GM12878 (cell line): ENCODE results near the gene FOS. TPM values are rescaled to one million over a fixed set of nuclear protein-coding genes. Genes with fewer than 3 reads are reported as not detected.
A peak's percentile ranks its signal among the peaks of the same experiment; 100 is the strongest.

Experiments used
- ASH2L ChIP-seq: fragments of 300-600, 200-600 bp; sonication (generic); IDR thresholded peaks from 2 replicates; pipeline ENCODE4 v1.6.1; 2017; ENCODE audit warnings: low read depth, mild to moderate bottlenecking, borderline replicate concordance
- ATF7 ChIP-seq: fragments of 450-650 bp; IDR thresholded peaks from 2 replicates; pipeline ENCODE4 v1.6.1; 2016; ENCODE audit warnings: low read depth, mild to moderate bottlenecking
- BACH1 ChIP-seq: fragments of 450-650 bp; IDR thresholded peaks from 2 replicates; pipeline ENCODE4 v1.6.1; 2017; ENCODE audit warnings: mild to moderate bottlenecking, borderline replicate concordance
- BMI1 ChIP-seq: fragments of 450-650 bp; IDR thresholded peaks from 2 replicates; pipeline ENCODE4 v1.6.1; 2016; ENCODE audit warnings: mild to moderate bottlenecking, moderate library complexity, borderline replicate concordance
- CBFB ChIP-seq: IDR thresholded peaks from 2 replicates; pipeline ENCODE4 v1.6.1; 2016; ENCODE audit warnings: antibody characterized with exemption, low read depth
- CHD1 ChIP-seq: IDR thresholded peaks from 2 replicates; pipeline ENCODE4 v1.6.1; 2012; ENCODE audit warnings: low read depth, low read length, improper control_type of control experiment
- DPF2 ChIP-seq: fragments of 450-650 bp; IDR thresholded peaks from 2 replicates; pipeline ENCODE4 v1.6.1; 2017; ENCODE audit warnings: mild to moderate bottlenecking
- ETV6 ChIP-seq, 2 experiments: fragments of 450-650 bp in 1 of 2; IDR thresholded peaks in 1 of 2; conservative IDR thresholded peaks in 1 of 2; 2 replicates each; pipeline ENCODE4 v1.6.1; 2014; ENCODE audit warnings: antibody characterized with exemption in 1 of 2, borderline replicate concordance in 1 of 2, low read depth in 1 of 2, mild to moderate bottlenecking in 1 of 2, moderate library complexity in 1 of 2
- EZH2 ChIP-seq: IDR thresholded peaks from 2 replicates; pipeline ENCODE4 v1.6.1; 2012; ENCODE audit warnings: low read depth, mild to moderate bottlenecking, control low read depth, inconsistent platforms, low read length, borderline replicate concordance; ENCODE audit not compliant: control insufficient read depth
- HDAC2 ChIP-seq: fragments of 200-600 bp; sonication (generic); IDR thresholded peaks from 2 replicates; pipeline ENCODE4 v1.6.1; 2017
- KDM1A ChIP-seq: fragments of 200-600 bp; sonication (generic); IDR thresholded peaks from 2 replicates; pipeline ENCODE4 v1.6.1; 2016; ENCODE audit warnings: borderline replicate concordance
- KLF5 ChIP-seq: fragments of 450-650 bp; IDR thresholded peaks from 2 replicates; pipeline ENCODE4 v1.6.1; 2014; ENCODE audit warnings: mild to moderate bottlenecking; ENCODE audit not compliant: partially characterized antibody
- NBN ChIP-seq: fragments of 450-650 bp; IDR thresholded peaks from 2 replicates; pipeline ENCODE4 v1.6.1; 2016
- NR2F1 ChIP-seq: fragments of 450-650 bp; conservative IDR thresholded peaks from 2 replicates; pipeline ENCODE4 v1.6.1; 2017; ENCODE audit warnings: mild to moderate bottlenecking
- POLR2A ChIP-seq: IDR thresholded peaks from 2 replicates; pipeline ENCODE4 v1.6.1; 2011; ENCODE audit warnings: low read depth, mild to moderate bottlenecking, low read length
- SIX5 ChIP-seq: IDR thresholded peaks from 2 replicates; pipeline ENCODE4 v1.6.1; 2011; ENCODE audit warnings: mild to moderate bottlenecking, low read depth, low read length, moderate library complexity; ENCODE audit not compliant: severe bottlenecking
- SMC3 ChIP-seq: IDR thresholded peaks from 2 replicates; pipeline ENCODE4 v1.6.1; 2011; ENCODE audit warnings: low read length, improper control_type of control experiment, borderline replicate concordance
- SRF ChIP-seq, 2 experiments: IDR thresholded peaks; 2 replicates each; pipeline ENCODE4 v1.6.1; 2011; ENCODE audit warnings: low read depth in 2 of 2, low read length in 2 of 2, mild to moderate bottlenecking in 1 of 2, moderate library complexity in 1 of 2
- TBL1XR1 ChIP-seq: IDR thresholded peaks from 2 replicates; pipeline ENCODE4 v1.6.1; 2012; ENCODE audit warnings: low read depth, low read length, improper control_type of control experiment
- TCF3 ChIP-seq: IDR thresholded peaks from 2 replicates; pipeline ENCODE4 v1.6.1; 2012; ENCODE audit warnings: low read depth, mild to moderate bottlenecking, low read length, borderline replicate concordance; ENCODE audit not compliant: insufficient read depth
- TCF7 ChIP-seq: IDR thresholded peaks from 2 replicates; pipeline ENCODE4 v1.6.1; 2014; ENCODE audit warnings: antibody characterized with exemption, borderline replicate concordance
- ZNF24 ChIP-seq: fragments of 450-650 bp; IDR thresholded peaks from 2 replicates; pipeline ENCODE4 v1.6.1; 2017; ENCODE audit warnings: antibody characterized with exemption, mild to moderate bottlenecking
- polyA plus RNA-seq, 11 experiments: library from polyadenylated mRNA; depleted of rRNA in 4 of 11; unstranded in 6 of 11; stranded (reverse) in 5 of 11; fragments of >200 nt; fragmentation: Nextera tagmentation in 4 of 11; fragmentation: Illumina TruSeq in 1 of 11; extraction: Ambion mirVana in 4 of 11; extraction: Trizol in 1 of 11; gene quantifications; 1 replicate in 1 of 11; 2 replicates in 10 of 11; pipeline versions ENCODE4 v1.2.1 to v1.2.3, GENCODE V29; 2011 to 2016; ENCODE audit warnings: inconsistent platforms in 2 of 11, missing spikeins in 2 of 11, low read depth in 1 of 11
- total RNA-seq, 4 experiments: library from RNA; depleted of rRNA in 3 of 4; stranded (reverse); fragments of >200 nt in 3 of 4; fragmentation: Illumina TruSeq in 1 of 4; extraction: Trizol in 1 of 4; gene quantifications; 2 replicates each; pipeline versions ENCODE4 v1.2.1 to v1.2.3, GENCODE V29; 2013 to 2021
- TF ChIP-seq, protein P1 (sequence below): IDR thresholded peaks from 2 replicates; pipeline ENCODE4 v1.6.1; 2012; ENCODE audit warnings: low read length, inconsistent platforms
- TF ChIP-seq, protein P2 (sequence below): fragments of 450-650 bp; IDR thresholded peaks from 2 replicates; pipeline ENCODE4 v1.6.1; 2017; ENCODE audit warnings: antibody characterized with exemption, mild to moderate bottlenecking, moderate library complexity
- TF ChIP-seq, protein P3 (sequence below): fragments of 450-650 bp; IDR thresholded peaks from 2 replicates; pipeline ENCODE4 v1.6.1; 2014; ENCODE audit warnings: mild to moderate bottlenecking

Gene FOS
- total and polyA plus RNA-seq, 10 of the 15 experiments (the other 5 are each of a cell fraction or from before 2014, with no cell fraction given), result 0.02 to 0.95 (median 0.38) TPM

GRCh38 chr14:75278422-75279152 lies at the start of gene FOS (continued):
- TF ChIP-seq ATF7, result peak; percentile 99
- TF ChIP-seq ZNF24, result no peak
- TF ChIP-seq EZH2, result no peak
- peak; percentile 61; the same call in 1 of the 2 replicates for TF ChIP-seq CBFB
- peak; percentile 78 for TF ChIP-seq DPF2
- peak; percentile 100 for TF ChIP-seq CHD1
- TF ChIP-seq, protein P1, sequence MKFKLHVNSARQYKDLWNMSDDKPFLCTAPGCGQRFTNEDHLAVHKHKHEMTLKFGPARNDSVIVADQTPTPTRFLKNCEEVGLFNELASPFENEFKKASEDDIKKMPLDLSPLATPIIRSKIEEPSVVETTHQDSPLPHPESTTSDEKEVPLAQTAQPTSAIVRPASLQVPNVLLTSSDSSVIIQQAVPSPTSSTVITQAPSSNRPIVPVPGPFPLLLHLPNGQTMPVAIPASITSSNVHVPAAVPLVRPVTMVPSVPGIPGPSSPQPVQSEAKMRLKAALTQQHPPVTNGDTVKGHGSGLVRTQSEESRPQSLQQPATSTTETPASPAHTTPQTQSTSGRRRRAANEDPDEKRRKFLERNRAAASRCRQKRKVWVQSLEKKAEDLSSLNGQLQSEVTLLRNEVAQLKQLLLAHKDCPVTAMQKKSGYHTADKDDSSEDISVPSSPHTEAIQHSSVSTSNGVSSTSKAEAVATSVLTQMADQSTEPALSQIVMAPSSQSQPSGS, result no peak
- TF ChIP-seq NR2F1, result peak; percentile 73
- no peak for TF ChIP-seq SMC3
- peak; percentile 87 for TF ChIP-seq NBN
- TF ChIP-seq ASH2L, result no peak
- TF ChIP-seq BACH1, result peak; percentile 73; the same call in 1 of the 2 replicates
- TF ChIP-seq SRF (IDR thresholded peaks at IDR 0.05; ENCODE audit: low read depth in 2 of 2, low read length in 2 of 2), result peak; percentile 96 to 98
- TF ChIP-seq POLR2A, result peak; percentile 96
- no peak for TF ChIP-seq BMI1
- TF ChIP-seq, protein P2, sequence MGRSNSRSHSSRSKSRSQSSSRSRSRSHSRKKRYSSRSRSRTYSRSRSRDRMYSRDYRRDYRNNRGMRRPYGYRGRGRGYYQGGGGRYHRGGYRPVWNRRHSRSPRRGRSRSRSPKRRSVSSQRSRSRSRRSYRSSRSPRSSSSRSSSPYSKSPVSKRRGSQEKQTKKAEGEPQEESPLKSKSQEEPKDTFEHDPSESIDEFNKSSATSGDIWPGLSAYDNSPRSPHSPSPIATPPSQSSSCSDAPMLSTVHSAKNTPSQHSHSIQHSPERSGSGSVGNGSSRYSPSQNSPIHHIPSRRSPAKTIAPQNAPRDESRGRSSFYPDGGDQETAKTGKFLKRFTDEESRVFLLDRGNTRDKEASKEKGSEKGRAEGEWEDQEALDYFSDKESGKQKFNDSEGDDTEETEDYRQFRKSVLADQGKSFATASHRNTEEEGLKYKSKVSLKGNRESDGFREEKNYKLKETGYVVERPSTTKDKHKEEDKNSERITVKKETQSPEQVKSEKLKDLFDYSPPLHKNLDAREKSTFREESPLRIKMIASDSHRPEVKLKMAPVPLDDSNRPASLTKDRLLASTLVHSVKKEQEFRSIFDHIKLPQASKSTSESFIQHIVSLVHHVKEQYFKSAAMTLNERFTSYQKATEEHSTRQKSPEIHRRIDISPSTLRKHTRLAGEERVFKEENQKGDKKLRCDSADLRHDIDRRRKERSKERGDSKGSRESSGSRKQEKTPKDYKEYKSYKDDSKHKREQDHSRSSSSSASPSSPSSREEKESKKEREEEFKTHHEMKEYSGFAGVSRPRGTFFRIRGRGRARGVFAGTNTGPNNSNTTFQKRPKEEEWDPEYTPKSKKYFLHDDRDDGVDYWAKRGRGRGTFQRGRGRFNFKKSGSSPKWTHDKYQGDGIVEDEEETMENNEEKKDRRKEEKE, result peak; percentile 100
- TF ChIP-seq SIX5, result peak; percentile 43
- peak; percentile 100 for TF ChIP-seq KLF5
- TF ChIP-seq ETV6 (conservative IDR thresholded peaks at IDR 0.05 in 1 of 2, IDR thresholded peaks at IDR 0.05 in 1 of 2; ENCODE audit: borderline replicate concordance in 1 of 2, low read depth in 1 of 2), result no peak
- TF ChIP-seq TCF7, result no peak
- peak; percentile 67; the same call in 1 of the 2 replicates for TF ChIP-seq TCF3
- TF ChIP-seq HDAC2, result no peak
- TF ChIP-seq, protein P3, sequence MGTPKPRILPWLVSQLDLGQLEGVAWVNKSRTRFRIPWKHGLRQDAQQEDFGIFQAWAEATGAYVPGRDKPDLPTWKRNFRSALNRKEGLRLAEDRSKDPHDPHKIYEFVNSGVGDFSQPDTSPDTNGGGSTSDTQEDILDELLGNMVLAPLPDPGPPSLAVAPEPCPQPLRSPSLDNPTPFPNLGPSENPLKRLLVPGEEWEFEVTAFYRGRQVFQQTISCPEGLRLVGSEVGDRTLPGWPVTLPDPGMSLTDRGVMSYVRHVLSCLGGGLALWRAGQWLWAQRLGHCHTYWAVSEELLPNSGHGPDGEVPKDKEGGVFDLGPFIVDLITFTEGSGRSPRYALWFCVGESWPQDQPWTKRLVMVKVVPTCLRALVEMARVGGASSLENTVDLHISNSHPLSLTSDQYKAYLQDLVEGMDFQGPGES, result peak; percentile 73; the same call in 1 of the 2 replicates
- TF ChIP-seq TBL1XR1, result peak; percentile 41; the same call in 1 of the 2 replicates
- no peak for TF ChIP-seq KDM1A
